ENCODE results near the gene LRRC9.

DNA sequence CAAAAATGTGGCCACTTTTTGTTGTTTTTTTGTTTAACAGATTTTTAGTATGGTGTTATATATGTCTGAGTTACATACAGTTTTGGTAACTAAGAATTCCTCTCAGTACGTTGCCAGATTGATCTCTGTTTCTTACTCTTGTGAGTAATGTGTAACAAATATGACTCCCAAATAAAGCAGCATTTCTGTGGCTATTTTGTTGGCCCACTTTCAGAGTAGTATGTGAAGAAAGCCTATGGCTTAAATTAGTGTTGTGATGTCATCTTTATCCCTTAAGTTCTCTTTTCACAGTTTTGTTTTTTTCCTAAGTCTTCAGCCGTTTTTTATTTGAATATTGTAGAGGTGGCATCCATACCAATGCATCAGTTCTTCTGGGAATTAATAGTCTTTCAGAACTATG, 182.4 kb downstream of the LRRC9 start:
- TF ChIP-seq GATA3 (IDR thresholded peaks at IDR 0.05; ENCODE audit: low read depth, low read length) (no peak), GATA2 (IDR thresholded peaks at IDR 0.05; ENCODE audit: low read depth, low read length) (no peak)

Data from SH-SY5Y (cell line).